Activated B cell treated with CpG ODN at 0.5 μM for 24 hours (primary cell): Measurements from ENCODE around the gene MSANTD1. TPM values are rescaled to one million over a fixed set of nuclear protein-coding genes. Genes with fewer than 3 reads are reported as not detected.

ENCODE experiments used
- ATAC-seq: fragments of 200-7000 bp; cut with Tn5 transposase; one replicate; pipeline ENCODE4 v1.10.0; 2021; ENCODE audit warnings: low read depth, mild to moderate bottlenecking, moderate library complexity
- CTCF ChIA-PET: fragments of 350-600 bp; sonication (Branson Sonifier 250); formaldehyde crosslinking; loops from one replicate; lab custom pipeline; 2021; ENCODE audit warnings: antibody characterized with exemption; lab: Charles Lee
- POLR2A ChIA-PET: fragments of 350-600 bp; sonication (Branson Sonifier 250); formaldehyde crosslinking; loops from one replicate; lab custom pipeline; 2021; ENCODE audit warnings: antibody characterized with exemption; lab: Charles Lee
- DNase-seq: peaks from one replicate; pipeline ENCODE4 v3.0.0; 2022
- H3K27ac Mint-ChIP-seq: one replicate; pipeline ENCODE4 v1.8.0; 2020; ENCODE audit warnings: mixed read lengths
- H3K27me3 Mint-ChIP-seq: one replicate; pipeline ENCODE4 v1.8.0; 2021; ENCODE audit warnings: mixed read lengths
- H3K36me3 Mint-ChIP-seq: one replicate; pipeline ENCODE4 v1.8.0; 2021; ENCODE audit warnings: low read depth, mixed read lengths
- H3K4me1 Mint-ChIP-seq: one replicate; pipeline ENCODE4 v1.8.0; 2021; ENCODE audit warnings: mixed read lengths
- H3K4me3 Mint-ChIP-seq: one replicate; pipeline ENCODE4 v1.8.0; 2020; ENCODE audit warnings: mild to moderate bottlenecking, mixed read lengths
- H3K9me3 Mint-ChIP-seq: one replicate; pipeline ENCODE4 v1.8.0; 2020; ENCODE audit warnings: mixed read lengths
- CTCF ChIP-seq: fragments of 200-600 bp; IDR thresholded peaks from one replicate; pipeline ENCODE4 v1.8.0; 2022; ENCODE audit warnings: antibody characterized with exemption, mild to moderate bottlenecking
- intact Hi-C: fragments of 100-400 bp; cut with micrococcal nuclease; formaldehyde crosslinking; loops from one replicate; pipeline ENCODE4 v1.15.1; 2024
- total RNA-seq: library from RNA; stranded (reverse); gene quantifications from 2 replicates; pipeline ENCODE4 v1.2.3, GENCODE V29; 2022

The MSANTD1 gene
- total RNA-seq, 1 donor from 2014 or later, result 5.0 TPM

DNA sequence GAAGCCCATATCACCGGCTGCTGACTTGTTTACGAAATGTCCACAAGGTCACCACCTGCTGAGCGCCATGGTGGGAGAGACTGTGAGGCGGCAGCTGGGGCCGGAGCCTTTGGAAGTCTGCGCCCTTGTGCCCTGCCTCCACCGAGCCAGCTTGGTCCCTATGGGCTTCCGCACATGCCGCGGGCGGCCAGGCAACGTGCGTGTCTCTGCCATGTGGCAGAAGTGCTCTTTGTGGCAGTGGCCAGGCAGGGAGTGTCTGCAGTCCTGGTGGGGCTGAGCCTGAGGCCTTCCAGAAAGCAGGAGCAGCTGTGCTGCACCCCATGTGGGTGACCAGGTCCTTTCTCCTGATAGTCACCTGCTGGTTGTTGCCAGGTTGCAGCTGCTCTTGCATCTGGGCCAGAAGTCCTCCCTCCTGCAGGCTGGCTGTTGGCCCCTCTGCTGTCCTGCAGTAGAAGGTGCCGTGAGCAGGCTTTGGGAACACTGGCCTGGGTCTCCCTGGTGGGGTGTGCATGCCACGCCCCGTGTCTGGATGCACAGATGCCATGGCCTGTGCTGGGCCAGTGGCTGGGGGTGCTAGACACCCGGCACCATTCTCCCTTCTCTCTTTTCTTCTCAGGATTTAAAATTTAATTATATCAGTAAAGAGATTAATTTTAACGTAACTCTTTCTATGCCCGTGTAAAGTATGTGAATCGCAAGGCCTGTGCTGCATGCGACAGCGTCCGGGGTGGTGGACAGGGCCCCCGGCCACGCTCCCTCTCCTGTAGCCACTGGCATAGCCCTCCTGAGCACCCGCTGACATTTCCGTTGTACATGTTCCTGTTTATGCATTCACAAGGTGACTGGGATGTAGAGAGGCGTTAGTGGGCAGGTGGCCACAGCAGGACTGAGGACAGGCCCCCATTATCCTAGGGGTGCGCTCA lies 8.7 kb upstream of the MSANTD1 start:
- TF ChIP-seq CTCF, result no peak
- CTCF ChIA-PET, result no interaction called here
- no peak for DNase-seq
- intact Hi-C loops, result no loop called here
- Mint-ChIP-seq H3K4me1 (peaks cover 3% of the 10 kb centered on the region), H3K27me3 (no peaks in the 10 kb centered on the region), H3K4me3 (no peak overlapping the region), H3K9me3 (no peaks in the 10 kb centered on the region), H3K36me3 (peaks cover 74% of the 10 kb centered on the region), H3K27ac (no peak overlapping the region)
- ATAC-seq, result no peak
- POLR2A ChIA-PET, result no interaction called here

- Mint-ChIP-seq H3K27ac (no peak overlapping the region), H3K9me3 (no peaks in the 10 kb centered on the region), H3K4me1 (peaks cover 3% of the 10 kb centered on the region), H3K36me3 (peaks cover 67% of the 10 kb centered on the region), H3K4me3 (no peak overlapping the region), H3K27me3 (no peaks in the 10 kb centered on the region)
- TF ChIP-seq CTCF, result no peak
- CTCF ChIA-PET, result no interaction called here
- POLR2A ChIA-PET, result interaction anchor here (2.1 kb wide), 1 partner anchor 17 kb away, joined by 6 read pairs; no protein-coding TSS in a partner anchor
- DNase-seq (no peak), ATAC-seq (no peak)
- intact Hi-C loops, result no loop called here
These were observed 7.9 kb upstream of the MSANTD1 start for GRCh38 chr4:3240936-3241522.

GRCh38 chr4:3241898-3242524 lies 6.9 kb upstream of the MSANTD1 start:
- TF ChIP-seq CTCF, result no peak
- intact Hi-C loops, result no loop called here
- ChIA-PET POLR2A (interaction anchor here (2.1 kb wide), 1 partner anchor 16 kb away, joined by 6 read pairs; no protein-coding TSS in a partner anchor), CTCF (no interaction called here)
- no peaks in the 10 kb centered on the region for H3K27me3 Mint-ChIP-seq
- H3K27ac Mint-ChIP-seq, result no peak overlapping the region
- H3K4me3 Mint-ChIP-seq, result no peak overlapping the region
- ATAC-seq (no peak), DNase-seq (no peak)
- H3K9me3 Mint-ChIP-seq, result no peaks in the 10 kb centered on the region
- peaks cover 4% of the 10 kb centered on the region for H3K4me1 Mint-ChIP-seq
- H3K36me3 Mint-ChIP-seq, result peaks cover 57% of the 10 kb centered on the region

- DNase-seq, result no peak
- intact Hi-C loops, result no loop called here
- H3K36me3 Mint-ChIP-seq, result peaks cover 44% of the 10 kb centered on the region
- H3K27me3 Mint-ChIP-seq, result no peaks in the 10 kb centered on the region
- no peak for ATAC-seq
- no peak overlapping the region for H3K4me3 Mint-ChIP-seq
- peaks cover 4% of the 10 kb centered on the region for H3K4me1 Mint-ChIP-seq
- POLR2A ChIA-PET, result interaction anchor here (2.1 kb wide), 1 partner anchor 15 kb away, joined by 6 read pairs; no protein-coding TSS in a partner anchor
- H3K9me3 Mint-ChIP-seq, result no peaks in the 10 kb centered on the region
- no peak for TF ChIP-seq CTCF
- no peak overlapping the region for H3K27ac Mint-ChIP-seq
- CTCF ChIA-PET, result no interaction called here
These were observed 5.7 kb upstream of the MSANTD1 start for GRCh38 chr4:3243136-3243780.
